Measurements from ENCODE around the gene MMEL1. TPM values are rescaled to one million over a fixed set of nuclear protein-coding genes. Genes with fewer than 3 reads are reported as not detected.
"Not testable (repeated sequence)": the region's sequence is repeated elsewhere in the genome, so short reads cannot be mapped to it uniquely, and the experiment has no call there.

Gene MMEL1
- total RNA-seq, 2 experiments from 2014 or later: 1.5 to 1.6 TPM

- H3K4me3 Mint-ChIP-seq: no peak overlapping the region
- peaks cover 1% of the 10 kb centered on the region for H3K4me1 Mint-ChIP-seq
- H3K36me3 Mint-ChIP-seq: no peaks in the 10 kb centered on the region
- H3K27ac Mint-ChIP-seq: no peak overlapping the region
- H3K9me3 Mint-ChIP-seq: peaks cover 4% of the 10 kb centered on the region
- DNase-seq: no peak
- H3K27me3 Mint-ChIP-seq: no peaks in the 10 kb centered on the region
Measured at GRCh38 chr1:2636733-2637132, 3.9 kb upstream of the MMEL1 start.

- DNase-seq: no peak
- Mint-ChIP-seq H3K4me3 (no peak overlapping the region), H3K27me3 (peaks cover 5% of the 10 kb centered on the region), H3K27ac (no peak overlapping the region), H3K4me1 (peaks cover 1% of the 10 kb centered on the region), H3K9me3 (peaks cover 4% of the 10 kb centered on the region), H3K36me3 (no peaks in the 10 kb centered on the region)
Measured at GRCh38 chr1:2635361-2636010, 2.7 kb upstream of the MMEL1 start.

- H3K27me3 Mint-ChIP-seq: peaks cover 16% of the 10 kb centered on the region
- peaks cover 4% of the 10 kb centered on the region for H3K9me3 Mint-ChIP-seq
Measured at GRCh38 chr1:2633936-2634491, 1.2 kb upstream of the MMEL1 start.

GRCh38 chr1:2633366-2633935, 635 bp upstream of the MMEL1 start:
- Mint-ChIP-seq H3K27ac (no peak overlapping the region), H3K4me3 (no peak overlapping the region), H3K36me3 (no peaks in the 10 kb centered on the region)

More at GRCh38 chr1:2633936-2634491, 1.2 kb upstream of the MMEL1 start:
- H3K27ac Mint-ChIP-seq: no peak overlapping the region
- no peak for DNase-seq
- no peaks in the 10 kb centered on the region for H3K36me3 Mint-ChIP-seq
- peaks cover 1% of the 10 kb centered on the region for H3K4me1 Mint-ChIP-seq
- H3K4me3 Mint-ChIP-seq: no peak overlapping the region

GRCh38 chr1:2632051-2632430, 775 bp downstream of the MMEL1 start:
- H3K27ac Mint-ChIP-seq: no peak overlapping the region
- H3K36me3 Mint-ChIP-seq: no peaks in the 10 kb centered on the region
- DNase-seq: no peak
- H3K27me3 Mint-ChIP-seq: peaks cover 29% of the 10 kb centered on the region
- no peaks in the 10 kb centered on the region for H3K4me1 Mint-ChIP-seq
- peaks cover 4% of the 10 kb centered on the region for H3K9me3 Mint-ChIP-seq
- H3K4me3 Mint-ChIP-seq: no peak overlapping the region

More at GRCh38 chr1:2633366-2633935, 635 bp upstream of the MMEL1 start:
- H3K4me1 Mint-ChIP-seq: peaks cover 1% of the 10 kb centered on the region
- peaks cover 17% of the 10 kb centered on the region for H3K27me3 Mint-ChIP-seq
- no peak for DNase-seq
- H3K9me3 Mint-ChIP-seq: peaks cover 4% of the 10 kb centered on the region

GRCh38 chr1:2631136-2632050, 1.4 kb downstream of the MMEL1 start:
- H3K27me3 Mint-ChIP-seq: peaks cover 33% of the 10 kb centered on the region
- H3K9me3 Mint-ChIP-seq: no peaks in the 10 kb centered on the region
- H3K36me3 Mint-ChIP-seq: no peaks in the 10 kb centered on the region
- no peaks in the 10 kb centered on the region for H3K4me1 Mint-ChIP-seq
- H3K27ac Mint-ChIP-seq: no peak overlapping the region
- H3K4me3 Mint-ChIP-seq: no peak overlapping the region
- no peak for DNase-seq

- H3K27ac Mint-ChIP-seq: no peak overlapping the region
- H3K27me3 Mint-ChIP-seq: peaks cover 38% of the 10 kb centered on the region
- H3K9me3 Mint-ChIP-seq: no peaks in the 10 kb centered on the region
- DNase-seq: no peak
- no peaks in the 10 kb centered on the region for H3K4me1 Mint-ChIP-seq
- no peaks in the 10 kb centered on the region for H3K36me3 Mint-ChIP-seq
- H3K4me3 Mint-ChIP-seq: no peak overlapping the region
Measured at GRCh38 chr1:2630498-2631135, 2.2 kb downstream of the MMEL1 start.

GRCh38 chr1:2629627-2630497, 3.0 kb downstream of the MMEL1 start:
- Mint-ChIP-seq H3K4me1 (no peaks in the 10 kb centered on the region), H3K4me3 (no peak overlapping the region), H3K36me3 (no peaks in the 10 kb centered on the region), H3K27me3 (peaks cover 41% of the 10 kb centered on the region), H3K27ac (no peak overlapping the region), H3K9me3 (no peaks in the 10 kb centered on the region)
- no peak for DNase-seq

- Mint-ChIP-seq H3K4me1 (no peaks in the 10 kb centered on the region), H3K27ac (no peak overlapping the region), H3K36me3 (no peaks in the 10 kb centered on the region), H3K4me3 (no peak overlapping the region), H3K27me3 (peaks cover 45% of the 10 kb centered on the region), H3K9me3 (no peaks in the 10 kb centered on the region)
- no peak for DNase-seq
Measured at GRCh38 chr1:2628933-2629626, 3.7 kb downstream of the MMEL1 start.

GRCh38 chr1:2628191-2628932, 4.5 kb downstream of the MMEL1 start:
- Mint-ChIP-seq H3K4me1 (peaks cover under 1% of the 10 kb centered on the region), H3K9me3 (no peaks in the 10 kb centered on the region), H3K36me3 (no peaks in the 10 kb centered on the region), H3K27me3 (peaks cover 45% of the 10 kb centered on the region), H3K4me3 (no peak overlapping the region), H3K27ac (no peak overlapping the region)
- no peak for DNase-seq

- H3K9me3 Mint-ChIP-seq: no peaks in the 10 kb centered on the region
- peaks cover 45% of the 10 kb centered on the region for H3K27me3 Mint-ChIP-seq
- no peak overlapping the region for H3K4me3 Mint-ChIP-seq
- H3K36me3 Mint-ChIP-seq: no peaks in the 10 kb centered on the region
- peaks cover 5% of the 10 kb centered on the region for H3K4me1 Mint-ChIP-seq
- no peak for DNase-seq
- no peak overlapping the region for H3K27ac Mint-ChIP-seq
Measured at GRCh38 chr1:2627746-2628145, 5.1 kb downstream of the MMEL1 start.

GRCh38 chr1:2625748-2626147, 7.1 kb downstream of the MMEL1 start:
- H3K36me3 Mint-ChIP-seq, H3K4me1 Mint-ChIP-seq, H3K4me3 Mint-ChIP-seq, H3K27ac Mint-ChIP-seq, DNase-seq, H3K9me3 Mint-ChIP-seq: not testable (repeated sequence)
- H3K27me3 Mint-ChIP-seq: peaks cover 43% of the 10 kb centered on the region

- Mint-ChIP-seq H3K27me3 (peaks cover 38% of the 10 kb centered on the region), H3K27ac (no peak overlapping the region), H3K4me1 (peaks cover 5% of the 10 kb centered on the region), H3K4me3 (no peak overlapping the region), H3K36me3 (no peaks in the 10 kb centered on the region), H3K9me3 (no peaks in the 10 kb centered on the region)
- DNase-seq: no peak
Measured at GRCh38 chr1:2625311-2625710, 7.5 kb downstream of the MMEL1 start.

All from activated naive CD8-positive, alpha-beta T cell treated with anti-CD3 and anti-CD28 coated beads for 36 hours (primary cell).